ENCODE measurements around the gene POLR2E.

POLR2E gene

DNA sequence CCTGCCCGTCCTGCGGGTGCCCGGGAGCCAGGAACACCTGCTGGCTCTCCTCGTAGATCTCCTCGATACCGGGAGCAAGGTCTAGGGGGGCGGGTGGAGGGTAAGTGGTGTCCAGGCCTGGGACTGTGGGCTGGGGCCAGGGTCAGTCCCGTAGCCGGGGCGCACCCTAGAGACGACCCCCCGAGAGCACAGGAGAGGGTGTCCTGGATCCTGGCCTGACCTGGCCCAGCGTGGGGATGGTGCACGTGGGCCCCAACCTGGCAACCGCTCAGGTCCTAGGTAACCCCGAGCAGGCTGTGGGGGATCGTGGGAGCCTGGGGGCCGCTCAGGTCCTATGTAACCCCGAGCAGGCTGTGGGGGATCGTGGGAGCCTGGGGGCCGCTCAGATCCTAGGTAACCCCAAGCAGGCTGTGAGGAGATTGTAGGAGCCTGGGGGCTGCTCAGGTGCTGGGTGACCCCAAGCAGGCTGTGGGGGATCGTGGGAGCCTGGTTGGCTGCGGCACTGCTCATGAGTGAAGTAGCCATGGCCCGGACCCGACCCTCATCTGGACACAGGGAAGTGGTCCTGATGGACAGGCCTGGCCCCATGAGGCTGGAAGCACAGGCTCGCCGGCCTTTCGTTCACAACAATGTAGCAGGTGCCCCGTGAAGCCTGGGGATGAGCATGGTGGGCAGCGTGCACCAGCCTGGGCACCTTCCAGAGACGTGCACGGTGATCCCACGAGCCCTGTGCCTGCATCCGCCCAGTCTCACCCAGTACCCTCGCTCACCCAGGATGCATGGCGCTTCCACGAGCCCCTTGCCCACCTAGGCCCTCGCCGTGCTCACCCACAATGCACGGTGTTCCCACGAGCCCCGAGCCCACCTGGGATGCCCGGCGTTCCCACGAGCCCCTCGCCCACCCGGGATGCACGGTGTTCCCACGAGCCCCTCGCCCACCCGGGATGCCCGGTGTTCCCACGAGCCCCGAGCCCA, 14.8 kb upstream of the POLR2E start:
- no peak for DNase-seq

DNA sequence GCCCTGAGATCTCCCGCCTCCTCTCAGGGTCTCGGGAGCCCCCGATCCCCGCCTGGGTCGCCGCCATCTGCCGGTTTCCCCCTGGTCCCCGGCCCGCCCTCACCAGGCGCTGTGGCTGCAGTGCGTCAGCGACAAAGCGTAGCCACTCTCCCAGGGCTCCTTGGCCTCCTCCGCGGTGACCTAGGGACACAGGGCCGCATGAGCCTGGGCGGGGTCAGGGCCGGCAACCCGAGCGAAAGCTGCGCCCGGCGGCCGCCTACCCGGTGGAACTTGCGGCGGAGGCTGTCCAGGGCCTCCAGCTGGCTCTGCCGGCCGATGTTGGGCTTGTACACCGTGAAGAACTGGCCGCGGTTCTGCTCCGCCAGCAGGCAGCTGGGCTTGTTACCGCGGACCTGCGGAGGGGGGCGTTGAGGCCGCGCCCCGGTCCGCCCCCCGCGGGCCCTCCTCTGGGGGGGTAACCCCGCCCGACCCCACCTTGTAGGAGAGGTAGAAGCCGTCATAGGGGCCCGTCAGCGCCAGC, 13.9 kb upstream of the POLR2E start:
- DNase-seq, result no peak

GRCh38 chr19:1108291-1109031, 13.3 kb upstream of the POLR2E start:
- DNase-seq, result no peak

GRCh38 chr19:1107661-1108261, 12.6 kb upstream of the POLR2E start:
- DNase-seq, result no peak

DNA sequence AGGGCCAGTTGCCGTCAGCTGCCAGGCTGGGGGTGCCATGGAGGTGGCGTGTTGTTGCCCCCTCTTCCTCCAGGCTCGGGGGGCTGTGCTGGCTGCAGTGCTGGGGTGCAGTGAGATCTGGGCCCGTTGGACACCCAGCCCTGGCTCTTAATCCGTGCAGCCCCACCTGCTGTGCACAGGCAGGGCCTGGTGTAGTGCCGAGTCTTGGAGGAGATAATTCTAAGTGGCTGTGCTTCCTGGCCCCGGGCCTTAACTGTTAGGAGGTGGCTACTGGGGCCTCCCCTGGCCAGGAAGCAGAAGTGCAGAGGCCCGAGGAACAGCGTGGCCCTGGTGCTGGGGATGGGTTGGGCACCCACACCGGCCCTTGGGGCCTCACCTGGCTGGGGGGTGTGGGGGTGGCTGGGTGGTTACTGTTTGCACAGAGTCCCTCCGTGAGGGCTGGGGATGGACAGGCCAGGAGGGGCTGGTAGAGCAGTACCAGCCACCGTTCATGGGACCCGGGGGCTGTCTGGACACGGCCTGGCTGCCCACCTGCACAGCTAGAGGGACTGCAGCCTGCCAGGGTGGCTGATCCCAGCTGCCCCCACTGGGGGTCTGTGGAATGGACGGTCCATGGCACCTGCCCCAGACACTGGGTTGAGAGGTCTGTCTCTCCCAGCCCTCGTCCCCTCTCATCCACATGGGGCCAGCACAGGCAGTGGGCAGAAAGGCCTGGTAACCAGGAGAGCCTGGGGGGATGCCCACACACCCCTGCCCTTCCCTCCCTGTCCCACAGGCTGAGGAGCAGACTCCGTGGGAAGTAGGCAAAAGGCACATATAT, 11.9 kb upstream of the POLR2E start:
- no peak for DNase-seq

DNA sequence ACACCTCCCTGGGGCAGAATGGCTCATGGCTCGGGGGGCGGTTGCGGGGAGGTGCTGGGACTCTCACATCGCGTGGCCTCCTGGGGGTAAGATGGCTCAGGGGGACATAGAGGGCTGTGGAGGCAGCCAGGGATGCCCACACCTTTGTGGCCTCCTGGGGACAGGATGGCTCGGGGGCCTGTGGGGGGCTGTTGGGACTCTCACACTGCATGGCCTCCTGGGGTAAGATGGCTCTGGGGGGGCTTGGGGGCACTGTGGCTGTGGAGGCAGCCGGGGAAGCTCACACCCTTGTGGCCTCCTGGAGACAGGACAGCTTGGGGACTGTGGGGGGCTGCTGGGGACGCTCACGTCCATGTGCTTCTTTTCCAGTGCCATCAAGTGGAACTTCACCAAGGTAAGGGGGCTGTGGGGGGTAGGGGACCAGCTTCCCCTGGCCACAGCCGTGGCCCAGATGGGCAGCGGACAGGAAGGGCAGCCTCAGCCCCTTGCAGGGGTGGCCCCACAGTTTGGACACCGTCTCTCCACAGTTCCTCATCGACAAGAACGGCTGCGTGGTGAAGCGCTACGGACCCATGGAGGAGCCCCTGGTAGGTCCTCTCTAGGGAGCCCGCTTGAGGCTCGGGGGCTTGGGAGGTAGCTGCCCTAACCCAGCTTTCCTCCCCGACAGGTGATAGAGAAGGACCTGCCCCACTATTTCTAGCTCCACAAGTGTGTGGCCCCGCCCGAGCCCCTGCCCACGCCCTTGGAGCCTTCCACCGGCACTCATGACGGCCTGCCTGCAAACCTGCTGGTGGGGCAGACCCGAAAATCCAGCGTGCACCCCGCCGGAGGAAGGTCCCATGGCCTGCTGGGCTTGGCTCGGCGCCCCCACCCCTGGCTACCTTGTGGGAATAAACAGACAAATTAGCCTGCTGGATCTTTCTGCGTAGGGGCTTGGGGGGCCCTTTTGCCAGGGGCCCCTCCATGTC, 11.0 kb upstream of the POLR2E start:
- no peak for DNase-seq

DNA sequence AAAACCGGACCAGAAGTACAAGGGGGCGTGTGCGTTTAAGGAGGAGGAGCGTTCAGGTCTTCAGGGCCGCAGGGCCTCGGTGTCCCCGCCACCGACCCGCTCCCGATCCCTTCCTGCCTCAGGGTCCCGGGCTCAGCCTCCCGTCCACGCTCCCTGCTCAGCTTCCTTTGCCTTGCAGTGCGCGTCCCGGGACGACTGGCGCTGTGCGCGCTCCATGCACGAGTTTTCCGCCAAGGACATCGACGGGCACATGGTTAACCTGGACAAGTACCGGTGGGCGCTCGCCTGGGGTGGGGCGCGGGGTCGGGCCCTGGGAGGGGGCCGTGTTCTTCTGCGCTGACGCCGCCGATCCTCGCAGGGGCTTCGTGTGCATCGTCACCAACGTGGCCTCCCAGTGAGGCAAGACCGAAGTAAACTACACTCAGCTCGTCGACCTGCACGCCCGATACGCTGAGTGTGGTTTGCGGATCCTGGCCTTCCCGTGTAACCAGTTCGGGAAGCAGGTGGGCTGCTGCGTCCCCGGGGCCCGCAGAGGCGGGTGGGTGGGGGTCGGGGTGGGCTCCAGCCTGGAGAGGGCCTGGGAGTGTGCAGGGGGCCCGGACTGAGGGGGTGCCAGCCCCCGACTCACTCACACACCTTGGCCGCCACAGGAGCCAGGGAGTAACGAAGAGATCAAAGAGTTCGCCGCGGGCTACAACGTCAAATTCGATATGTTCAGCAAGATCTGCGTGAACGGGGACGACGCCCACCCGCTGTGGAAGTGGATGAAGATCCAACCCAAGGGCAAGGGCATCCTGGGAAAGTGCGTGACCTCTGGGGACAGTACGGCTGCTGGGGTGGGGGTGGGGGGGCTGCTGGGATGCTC, 10.1 kb upstream of the POLR2E start:
- peak in 1 of 2 experiments; percentile 52 for DNase-seq

- DNase-seq, result peak in 1 of 2 experiments; percentile 70
These were observed 9.3 kb upstream of the POLR2E start for GRCh38 chr19:1104311-1105007.

DNA sequence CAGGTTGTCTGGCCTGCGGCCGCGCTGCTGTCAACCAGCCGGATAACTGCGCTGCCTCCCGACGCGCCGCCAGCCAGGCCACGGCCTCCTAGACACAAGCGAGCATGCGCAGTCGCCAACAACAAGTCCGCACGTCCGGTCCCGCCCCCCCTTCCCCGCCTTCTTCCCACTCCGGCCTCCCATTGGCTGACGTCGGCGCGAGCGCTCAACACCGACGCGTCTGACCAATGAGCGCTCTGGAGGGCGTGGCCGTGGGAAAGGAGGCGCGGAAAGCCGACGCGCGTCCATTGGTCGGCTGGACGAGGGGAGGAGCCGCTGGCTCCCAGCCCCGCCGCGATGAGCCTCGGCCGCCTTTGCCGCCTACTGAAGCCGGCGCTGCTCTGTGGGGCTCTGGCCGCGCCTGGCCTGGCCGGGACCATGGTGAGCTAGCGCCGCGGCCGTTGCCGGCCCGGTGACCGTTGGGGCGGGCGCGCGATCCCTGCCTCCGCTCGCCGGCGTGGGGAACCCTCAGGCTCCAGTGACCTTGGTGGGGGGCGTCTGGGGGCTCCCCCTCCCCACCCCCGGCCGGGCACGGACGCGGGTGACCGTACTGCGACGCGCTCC, 8.6 kb upstream of the POLR2E start, which contains the start of gene GPX4:
Gene GPX4, plus strand, starts transcription at position 287 of the 603 bp plus-strand sequence. Its CDS starts 50 bp downstream, at position 337.
- DNase-seq, result peak; percentile 94 to 98

DNA sequence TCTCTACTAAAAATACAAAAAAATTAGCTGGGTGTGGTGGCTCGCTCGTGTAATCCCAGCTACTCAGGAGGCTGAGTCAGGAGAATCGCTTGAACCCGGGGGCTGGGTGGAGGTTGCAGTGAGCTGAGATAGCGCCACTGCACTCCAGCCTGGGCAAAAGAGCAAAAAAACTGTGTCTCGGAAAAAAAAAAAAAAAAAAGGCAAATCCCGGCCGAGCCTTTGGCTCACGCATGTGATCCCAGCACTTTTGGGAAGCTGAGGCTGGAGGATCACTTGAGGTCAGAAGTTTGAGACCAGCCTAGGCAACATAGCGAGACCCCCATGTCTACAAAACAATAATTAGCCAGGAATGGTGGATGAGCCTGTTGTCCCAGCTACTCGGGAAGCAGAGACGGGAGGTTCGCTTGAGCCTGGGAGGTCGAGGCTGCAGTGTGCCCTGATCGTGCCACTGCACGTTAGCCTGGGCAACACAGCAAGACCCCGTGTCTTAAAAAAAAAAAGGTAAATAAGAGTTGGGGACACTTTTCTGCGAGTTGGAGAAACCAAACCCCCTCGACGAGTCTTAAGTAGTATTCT, 8.0 kb upstream of the POLR2E start:
- no peak for DNase-seq

GRCh38 chr19:1102407-1103131, 7.4 kb upstream of the POLR2E start:
- no peak for DNase-seq

DNA sequence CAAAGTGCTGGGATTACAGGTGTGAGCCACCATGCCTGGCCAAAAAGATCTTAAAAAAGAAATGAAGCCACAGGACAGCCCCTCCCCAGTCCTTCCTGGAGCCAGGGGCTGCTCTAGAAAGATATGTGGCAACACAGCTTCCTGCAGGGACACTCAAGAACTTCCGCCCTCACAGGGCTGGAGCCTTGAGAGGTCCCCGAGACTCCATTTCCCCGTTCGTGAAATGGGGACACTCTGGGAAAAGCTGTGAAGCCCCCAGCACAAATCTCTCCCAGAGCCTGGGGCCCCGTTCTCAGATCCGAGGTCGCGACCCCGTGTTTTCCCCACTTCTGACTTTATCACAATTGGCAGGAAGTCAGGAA, 6.1 kb upstream of the POLR2E start:
- no peak for DNase-seq

DNA sequence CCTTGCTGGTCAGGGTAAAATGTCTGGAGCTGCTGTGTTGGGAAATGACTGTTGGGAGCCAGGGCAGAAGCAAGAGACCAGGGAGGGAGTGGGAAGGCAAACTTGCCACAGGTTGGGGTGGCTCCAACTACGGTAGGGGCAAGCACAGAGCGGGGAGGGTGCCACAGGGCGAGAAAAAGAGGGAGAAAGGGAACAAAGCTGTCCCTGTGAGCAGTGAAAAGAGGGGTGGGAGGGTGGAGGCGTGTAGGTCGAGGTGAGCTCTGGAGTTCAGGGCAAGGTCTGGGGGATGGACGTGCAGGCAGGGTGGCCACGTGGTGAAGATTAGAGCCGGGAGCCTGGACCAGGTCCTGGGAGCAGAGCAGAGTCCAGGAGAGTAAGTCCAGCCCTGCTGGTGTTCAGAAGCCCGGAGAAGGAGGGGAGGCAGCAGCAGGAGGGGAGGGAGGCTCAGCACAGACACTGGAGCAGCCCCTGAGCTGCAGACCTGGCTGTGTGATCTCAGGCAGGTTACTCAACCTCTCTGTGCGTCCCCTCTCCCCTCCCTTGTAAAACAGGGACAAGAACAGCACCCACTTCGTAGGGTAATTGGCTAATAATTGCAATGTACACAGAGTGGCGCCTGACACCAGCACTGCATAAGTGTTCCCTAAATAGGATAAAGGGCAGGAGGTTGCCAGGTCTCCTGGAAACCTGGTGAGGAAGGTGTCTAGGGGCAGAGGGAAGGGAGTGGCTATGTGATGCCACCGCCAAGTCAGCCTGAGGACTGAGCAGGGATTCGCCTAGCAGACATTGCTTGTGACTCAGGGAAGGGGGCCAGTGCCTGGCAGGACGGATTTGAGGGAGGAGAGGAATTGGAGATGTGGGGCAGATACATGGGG, 3.2 kb upstream of the POLR2E start:
- DNase-seq, result no peak

- no peak for DNase-seq
These were observed 2.6 kb upstream of the POLR2E start for GRCh38 chr19:1097810-1098176.

GRCh38 chr19:1094655-1094977, 559 bp downstream of the POLR2E start:
- no peak for DNase-seq

DNA sequence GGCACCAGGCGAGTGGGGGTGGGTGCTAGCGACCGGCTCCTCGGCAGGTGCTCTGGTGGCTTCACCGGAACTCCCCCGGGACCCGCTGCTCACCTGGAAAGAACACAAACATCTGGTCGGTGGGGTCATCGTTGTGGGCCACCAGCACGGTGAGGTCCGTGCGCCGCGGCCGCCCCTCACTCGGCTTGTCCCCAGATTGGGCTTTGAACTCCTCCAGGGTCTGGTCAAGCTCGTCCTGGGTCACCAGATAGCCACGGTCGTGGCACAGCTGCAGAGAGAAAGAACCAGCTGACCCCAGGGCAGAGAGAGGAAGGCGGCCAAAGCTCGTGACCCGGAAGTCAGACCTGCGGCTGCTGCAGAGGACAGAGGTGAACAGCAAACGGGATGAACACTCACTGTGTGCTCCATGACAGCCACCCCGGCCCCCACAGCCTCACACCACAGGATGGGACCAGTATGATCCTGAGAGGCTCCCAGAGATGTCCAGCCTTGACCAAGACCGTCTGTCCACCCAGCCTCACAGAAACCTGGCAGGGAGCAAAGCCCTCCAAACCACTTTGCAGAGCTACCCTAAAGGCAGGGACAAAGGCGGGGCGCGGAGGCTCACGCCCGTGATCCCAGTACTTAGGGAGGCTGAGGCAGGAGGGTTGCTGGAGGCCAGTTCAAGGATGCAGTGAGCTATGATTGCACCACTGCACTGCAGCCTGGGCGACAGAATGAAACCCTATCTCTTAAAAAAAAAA, 1.2 kb downstream of the POLR2E start:
- no peak for DNase-seq
